HEK293 (cell line): ENCODE measurements around the gene SH2D2A.

Source experiments
- CTCF ChIA-PET: fragments of 350-600 bp; formaldehyde crosslinking; extraction: SDS; loops from one replicate; lab custom pipeline; 2021; ENCODE audit warnings: antibody characterized with exemption; lab: Yijun Ruan, JAX
- POLR2A ChIA-PET: fragments of 300-600 bp; formaldehyde crosslinking; extraction: SDS; loops from one replicate; lab custom pipeline; 2020; ENCODE audit warnings: antibody characterized with exemption, inconsistent platforms; lab: Yijun Ruan, JAX
- H3K27ac ChIP-seq: fragments of 200-500 bp; sonication (Bioruptor generic); 2 replicates; pipeline ENCODE4 v1.5.1; 2014; ENCODE audit warnings: low read depth, low read length, control low read depth, inconsistent platforms; ENCODE audit errors: extremely low read depth
- H3K36me3 ChIP-seq, 2 experiments: fragments of 200-500 bp in 1 of 2; sonication (Bioruptor generic) in 1 of 2; 1 replicate in 1 of 2; 2 replicates in 1 of 2; pipeline ENCODE4 v1.5.1; 2014 to 2017; ENCODE audit warnings: inconsistent platforms in 2 of 2, low read length in 2 of 2; ENCODE audit not compliant: control insufficient read depth in 2 of 2, insufficient read depth in 1 of 2
- H3K4me1 ChIP-seq: fragments of 200-500 bp; sonication (Bioruptor generic); 2 replicates; pipeline ENCODE4 v1.5.1; 2014; ENCODE audit warnings: mild to moderate bottlenecking, low read length, inconsistent platforms; ENCODE audit not compliant: control insufficient read depth, insufficient read depth
- H3K4me3 ChIP-seq: 2 replicates; pipeline ENCODE4 v1.5.1; 2011; ENCODE audit warnings: low read depth, mild to moderate bottlenecking, control low read depth, low read length, moderate library complexity
- H3K9me3 ChIP-seq: fragments of 200-500 bp; sonication (Bioruptor generic); 2 replicates; pipeline ENCODE4 v1.5.1; 2014; ENCODE audit warnings: low read depth, low read length, inconsistent platforms; ENCODE audit not compliant: control insufficient read depth, insufficient read depth
- BCL6B ChIP-seq: fragments of 450-650 bp; formaldehyde crosslinking; IDR thresholded peaks from 2 replicates; pipeline ENCODE4 v1.5.1; 2017; ENCODE audit warnings: missing biosample characterization, missing genetic modification characterization
- ELK4 ChIP-seq: IDR thresholded peaks from 2 replicates; pipeline ENCODE4 v1.6.1; 2011; ENCODE audit warnings: mild to moderate bottlenecking, low read depth, low read length, borderline replicate concordance
- GLI4 ChIP-seq: fragments of 450-650 bp; formaldehyde crosslinking; IDR thresholded peaks from 2 replicates; pipeline ENCODE4 v1.5.1; 2016; ENCODE audit warnings: missing biosample characterization, missing genetic modification characterization
- GLIS1 ChIP-seq: fragments of 450-650 bp; formaldehyde crosslinking; IDR thresholded peaks from 2 replicates; pipeline ENCODE4 v1.5.1; 2016; ENCODE audit warnings: missing biosample characterization, missing genetic modification characterization
- IKZF3 ChIP-seq: fragments of 450-650 bp; IDR thresholded peaks from 2 replicates; pipeline ENCODE4 v1.5.0; 2018; ENCODE audit warnings: missing biosample characterization, mild to moderate bottlenecking, missing genetic modification characterization, moderate library complexity
- KLF10 ChIP-seq: fragments of 450-650 bp; IDR thresholded peaks from 2 replicates; pipeline ENCODE4 v1.5.1; 2018; ENCODE audit warnings: missing biosample characterization, mild to moderate bottlenecking, missing genetic modification characterization
- KLF9 ChIP-seq: fragments of 450-650 bp; formaldehyde crosslinking; IDR thresholded peaks from 2 replicates; pipeline ENCODE4 v1.5.1; 2016; ENCODE audit warnings: missing biosample characterization, missing genetic modification characterization, low read depth
- OVOL3 ChIP-seq: fragments of 450-650 bp; formaldehyde crosslinking; IDR thresholded peaks from 2 replicates; pipeline ENCODE4 v1.5.1; 2016; ENCODE audit warnings: missing biosample characterization, missing genetic modification characterization
- PRDM1 ChIP-seq: fragments of 450-650 bp; formaldehyde crosslinking; IDR thresholded peaks from 2 replicates; pipeline ENCODE4; 2016; ENCODE audit warnings: missing biosample characterization, missing genetic modification characterization
- ZBTB48 ChIP-seq: fragments of 450-650 bp; formaldehyde crosslinking; IDR thresholded peaks from 2 replicates; pipeline ENCODE4 v1.5.1; 2016; ENCODE audit warnings: missing biosample characterization, missing genetic modification characterization
- ZBTB6 ChIP-seq: fragments of 450-650 bp; formaldehyde crosslinking; IDR thresholded peaks from 2 replicates; pipeline ENCODE4 v1.5.1; 2017; ENCODE audit warnings: missing biosample characterization, missing genetic modification characterization
- ZFP41 ChIP-seq: fragments of 450-650 bp; formaldehyde crosslinking; IDR thresholded peaks from 2 replicates; pipeline ENCODE4 v1.5.1; 2016; ENCODE audit warnings: missing biosample characterization, missing genetic modification characterization, borderline replicate concordance
- ZNF280D ChIP-seq: fragments of 450-650 bp; formaldehyde crosslinking; IDR thresholded peaks from 2 replicates; pipeline ENCODE4 v1.5.1; 2016; ENCODE audit warnings: missing biosample characterization, missing genetic modification characterization
- ZNF341 ChIP-seq: fragments of 450-650 bp; formaldehyde crosslinking; IDR thresholded peaks from 2 replicates; pipeline ENCODE4; 2016; ENCODE audit warnings: low read depth, missing biosample characterization, missing genetic modification characterization
- ZNF513 ChIP-seq: fragments of 450-650 bp; IDR thresholded peaks from 2 replicates; pipeline ENCODE4 v1.5.1; 2018; ENCODE audit warnings: missing biosample characterization, missing genetic modification characterization
- ZNF596 ChIP-seq: fragments of 450-650 bp; IDR thresholded peaks from 2 replicates; pipeline ENCODE4 v1.5.0; 2018; ENCODE audit warnings: missing biosample characterization, mild to moderate bottlenecking, missing genetic modification characterization, moderate library complexity
- ZNF654 ChIP-seq: fragments of 450-650 bp; formaldehyde crosslinking; IDR thresholded peaks from 2 replicates; pipeline ENCODE4 v1.5.1; 2016; ENCODE audit warnings: low read depth, missing biosample characterization, missing genetic modification characterization
- ZNF658 ChIP-seq: fragments of 450-650 bp; formaldehyde crosslinking; IDR thresholded peaks from 2 replicates; pipeline ENCODE4; 2016; ENCODE audit warnings: missing biosample characterization, missing genetic modification characterization

Gene SH2D2A

GRCh38 chr1:156773607-156774006 lies 43.0 kb downstream of the SH2D2A start:
- ChIA-PET POLR2A (no interaction called here), CTCF (interaction anchor here (1.2 to 3.6 kb wide), 3 partner anchors 8 to 84 kb away, joined by 5 to 31 read pairs (median 8); partner anchors contain the start of genes ISG20L2 and METTL25B)
- peaks cover 4 to 53% of the 10 kb centered on the region in 2 experiments; a peak in 2 of 3 replicates for H3K36me3 ChIP-seq
- TF ChIP-seq ELK4 = no peak
- TF ChIP-seq ZNF654 = no peak
- TF ChIP-seq PRDM1 (tag by site-specific recombination) = peak; percentile 93
- TF ChIP-seq BCL6B = 0 out of 2 replicates have a peak, but pooled peaks have one; percentile 12
- TF ChIP-seq ZBTB6 (tag by site-specific recombination) = no peak
- no peak for TF ChIP-seq ZNF596
- no peak for TF ChIP-seq ZNF658 (tag by site-specific recombination)
- no peak for TF ChIP-seq IKZF3 (tag by site-specific recombination)
- no peak overlapping the region for H3K4me3 ChIP-seq
- no peaks in the 10 kb centered on the region for H3K9me3 ChIP-seq
- no peak overlapping the region for H3K27ac ChIP-seq
- H3K4me1 ChIP-seq = peaks cover 16% of the 10 kb centered on the region

- Histone ChIP-seq H3K4me1 (peaks cover 16% of the 10 kb centered on the region), H3K36me3 (peaks cover 4 to 57% of the 10 kb centered on the region in 2 experiments; a peak in 2 of 3 replicates), H3K27ac (no peak overlapping the region), H3K9me3 (no peaks in the 10 kb centered on the region), H3K4me3 (no peak overlapping the region)
- CTCF ChIA-PET = interaction anchor here (0.6 to 3.6 kb wide), 6 partner anchors 9 to 114 kb away, joined by 3 to 31 read pairs (median 4); partner anchors contain the start of genes ISG20L2 and METTL25B
- TF ChIP-seq PRDM1 (tag by site-specific recombination) (0 out of 2 replicates have a peak, but pooled peaks have one; percentile 54), KLF9 (tag by site-specific recombination) (no peak), ZBTB48 (tag by site-specific recombination) (0 out of 2 replicates have a peak, but pooled peaks have one; percentile 16), OVOL3 (tag by site-specific recombination) (no peak), ZFP41 (tag by site-specific recombination) (no peak), ZNF280D (tag by site-specific recombination) (no peak), ZNF341 (no peak; the same call in 1 of the 2 replicates), GLIS1 (tag by site-specific recombination) (no peak), ZNF658 (tag by site-specific recombination) (no peak), GLI4 (no peak), ZNF513 (tag by site-specific recombination) (no peak), KLF10 (tag by site-specific recombination) (no peak)
- POLR2A ChIA-PET = interaction anchor here (0.7 to 1.3 kb wide), 3 partner anchors 21 to 80 kb away, joined by 3 to 6 read pairs (median 4); partner anchors contain the start of genes HDGF, ISG20L2 and METTL25B
Observed at GRCh38 chr1:156772728-156773497, 43.7 kb downstream of the SH2D2A start.
